GM19463 (cell line): ENCODE measurements around the gene TRIM45.
"Not testable (repeated sequence)": the region's sequence is repeated elsewhere in the genome, so short reads cannot be mapped to it uniquely, and the experiment has no call there.

Source experiments
- ATAC-seq: cut with Tn5 transposase; IDR thresholded peaks from one replicate; pipeline ENCODE4 v1.9.1; 2021; ENCODE audit warnings: mild to moderate bottlenecking, moderate library complexity; ENCODE audit not compliant: unreplicated experiment

TRIM45 gene

GRCh38 chr1:117121589-117122329 is at the start of gene TRIM45:
Gene TRIM45 (minus strand): TSS chr1:117121749. CDS start chr1:117121201, 548 bp downstream.
- ATAC-seq: peak; percentile 90

- ATAC-seq: no peak
Measured at GRCh38 chr1:117169871-117170596, 48.5 kb upstream of the TRIM45 start.

- ATAC-seq: no peak
Measured at GRCh38 chr1:117167402-117167801, 45.9 kb upstream of the TRIM45 start.

GRCh38 chr1:117166076-117166475 is 44.5 kb upstream of the TRIM45 start:
- ATAC-seq: no peak

- ATAC-seq: no peak
Measured at GRCh38 chr1:117164209-117164608, 42.7 kb upstream of the TRIM45 start.

GRCh38 chr1:117162816-117163215 is 41.3 kb upstream of the TRIM45 start:
- ATAC-seq: no peak

GRCh38 chr1:117161887-117162286 is 40.3 kb upstream of the TRIM45 start:
- no peak for ATAC-seq

- not testable (repeated sequence) for ATAC-seq
Measured at GRCh38 chr1:117151305-117151704, 29.8 kb upstream of the TRIM45 start.

- ATAC-seq: no peak
Measured at GRCh38 chr1:117150316-117150715, 28.8 kb upstream of the TRIM45 start.

GRCh38 chr1:117147856-117148588 is 26.5 kb upstream of the TRIM45 start:
- no peak for ATAC-seq

GRCh38 chr1:117147341-117147831 is 25.8 kb upstream of the TRIM45 start:
- ATAC-seq: no peak

GRCh38 chr1:117146575-117147340 is 25.2 kb upstream of the TRIM45 start:
- no peak for ATAC-seq

- no peak for ATAC-seq
Measured at GRCh38 chr1:117146072-117146471, 24.5 kb upstream of the TRIM45 start.

GRCh38 chr1:117143871-117144270 is 22.3 kb upstream of the TRIM45 start:
- no peak for ATAC-seq

GRCh38 chr1:117143172-117143571 is 21.6 kb upstream of the TRIM45 start:
- no peak for ATAC-seq

GRCh38 chr1:117142200-117142599 is 20.7 kb upstream of the TRIM45 start:
- no peak for ATAC-seq

- no peak for ATAC-seq
Measured at GRCh38 chr1:117138561-117138960, 17.0 kb upstream of the TRIM45 start.

- ATAC-seq: no peak
Measured at GRCh38 chr1:117138106-117138505, 16.6 kb upstream of the TRIM45 start.

- ATAC-seq: no peak
Measured at GRCh38 chr1:117137281-117137855, 15.8 kb upstream of the TRIM45 start.

GRCh38 chr1:117136749-117137148 is 15.2 kb upstream of the TRIM45 start:
- ATAC-seq: no peak
